Measurements from ENCODE around the gene DUSP14.
A peak's percentile ranks its signal among the peaks of the same experiment; 100 is the strongest.
"Not testable (repeated sequence)": the region's sequence is repeated elsewhere in the genome, so short reads cannot be mapped to it uniquely, and the experiment has no call there.

Gene DUSP14

GRCh38 chr17:37483311-37484039 is 6.2 kb upstream of the DUSP14 start:
- DNase-seq (ENCODE audit: low read depth, low spot score) = peak; percentile 69

GRCh38 chr17:37485938-37486570 is 3.6 kb upstream of the DUSP14 start:
- DNase-seq (ENCODE audit: low read depth, low spot score) = no peak

GRCh38 chr17:37488009-37488604 is 1.6 kb upstream of the DUSP14 start:
- DNase-seq (ENCODE audit: low read depth, low spot score) = peak; percentile 92

GRCh38 chr17:37488607-37489196 is 989 bp upstream of the DUSP14 start:
- DNase-seq (ENCODE audit: low read depth, low spot score) = peak; percentile 64

GRCh38 chr17:37490022-37490587 is 414 bp downstream of the DUSP14 start:
- no peak for DNase-seq (ENCODE audit: low read depth, low spot score)

GRCh38 chr17:37490638-37491614 is 1.2 kb downstream of the DUSP14 start:
- no peak for DNase-seq (ENCODE audit: low read depth, low spot score)

GRCh38 chr17:37492167-37492566 is 2.5 kb downstream of the DUSP14 start:
- DNase-seq (ENCODE audit: low read depth, low spot score) = no peak

- DNase-seq (ENCODE audit: low read depth, low spot score) = no peak
Measured at GRCh38 chr17:37493249-37494027, 3.7 kb downstream of the DUSP14 start.

- DNase-seq (ENCODE audit: low read depth, low spot score) = no peak
Measured at GRCh38 chr17:37494401-37494831, 4.7 kb downstream of the DUSP14 start.

GRCh38 chr17:37494971-37495370 is 5.3 kb downstream of the DUSP14 start:
- DNase-seq (ENCODE audit: low read depth, low spot score) = no peak

- no peak for DNase-seq (ENCODE audit: low read depth, low spot score)
Measured at GRCh38 chr17:37500378-37500777, 10.7 kb downstream of the DUSP14 start.

GRCh38 chr17:37502009-37502936 is 12.6 kb downstream of the DUSP14 start:
- DNase-seq (ENCODE audit: low read depth, low spot score) = no peak

- DNase-seq (ENCODE audit: low read depth, low spot score) = no peak
Measured at GRCh38 chr17:37503148-37503547, 13.5 kb downstream of the DUSP14 start.

GRCh38 chr17:37505333-37505732 is 15.6 kb downstream of the DUSP14 start:
- DNase-seq (ENCODE audit: low read depth, low spot score) = no peak

GRCh38 chr17:37506678-37507077 is 17.0 kb downstream of the DUSP14 start:
- no peak for DNase-seq (ENCODE audit: low read depth, low spot score)

- DNase-seq (ENCODE audit: low read depth, low spot score) = no peak
Measured at GRCh38 chr17:37507111-37507510, 17.4 kb downstream of the DUSP14 start.

GRCh38 chr17:37510056-37510455 is 20.4 kb downstream of the DUSP14 start:
- no peak for DNase-seq (ENCODE audit: low read depth, low spot score)

- not testable (repeated sequence) for DNase-seq (ENCODE audit: low read depth, low spot score)
Measured at GRCh38 chr17:37511642-37512041, 22.0 kb downstream of the DUSP14 start.

GRCh38 chr17:37512442-37513068 is 22.9 kb downstream of the DUSP14 start:
- DNase-seq (ENCODE audit: low read depth, low spot score) = no peak

Data from brain pericyte (primary cell).